HG02970 (cell line): ENCODE data around the gene ARMH3.

Source experiments
- ATAC-seq: cut with Tn5 transposase; IDR thresholded peaks from one replicate; pipeline ENCODE4 v1.9.1; 2021; ENCODE audit warnings: mild to moderate bottlenecking, moderate library complexity, moderate number of reproducible peaks; ENCODE audit not compliant: unreplicated experiment, low FRiP score

ARMH3 gene

DNA sequence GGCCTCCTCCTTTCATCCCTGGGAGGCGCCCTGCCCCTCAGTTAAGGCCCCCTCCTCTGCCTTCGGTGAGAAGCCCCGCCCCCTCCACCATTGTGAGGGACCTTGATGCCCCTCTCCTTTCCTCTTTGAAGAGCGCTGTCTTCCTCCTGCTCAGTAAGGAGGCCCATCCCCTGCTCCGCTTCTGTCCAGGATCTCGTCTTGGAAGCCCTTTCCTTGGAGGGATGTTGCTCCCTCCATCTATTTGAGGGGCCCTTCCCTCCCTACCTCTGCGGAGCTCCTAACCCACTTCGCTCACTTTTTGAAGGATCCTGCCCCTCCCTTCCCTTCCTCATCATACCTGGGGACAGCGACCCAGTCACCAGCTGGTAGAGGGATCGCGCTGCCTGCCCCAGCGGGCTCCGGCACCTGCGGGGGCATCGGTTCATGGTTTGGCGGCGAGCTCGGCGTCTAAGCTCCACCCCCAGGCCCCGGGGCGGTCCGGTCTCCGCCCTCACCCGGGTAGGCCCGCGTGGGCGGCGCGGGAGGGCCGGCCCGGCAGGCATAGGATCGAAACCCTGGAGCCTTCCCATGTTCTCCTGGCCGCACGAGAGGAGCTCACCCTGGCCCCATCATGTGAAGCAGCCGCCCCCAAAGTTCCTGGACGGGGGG, 216.4 kb downstream of the ARMH3 start:
- ATAC-seq, result no peak

DNA sequence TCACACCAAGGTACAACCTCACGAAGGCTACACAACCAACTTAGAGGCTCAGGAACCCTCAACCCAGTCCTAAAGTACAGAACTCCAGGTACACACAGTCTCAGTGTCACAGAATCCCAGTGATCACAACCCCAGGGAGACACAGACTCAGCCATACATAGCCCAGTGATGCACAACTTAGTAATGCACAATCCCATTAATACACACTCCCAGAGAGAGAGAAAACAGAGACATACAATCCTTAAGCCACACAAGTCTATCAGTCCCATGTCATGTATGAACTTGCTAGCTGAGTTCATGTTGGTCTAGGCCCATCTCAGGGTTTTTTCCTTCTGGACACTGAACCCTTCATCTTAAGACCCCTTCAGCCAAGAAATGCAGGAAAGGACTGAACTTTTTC, 217.0 kb downstream of the ARMH3 start:
- no peak for ATAC-seq

DNA sequence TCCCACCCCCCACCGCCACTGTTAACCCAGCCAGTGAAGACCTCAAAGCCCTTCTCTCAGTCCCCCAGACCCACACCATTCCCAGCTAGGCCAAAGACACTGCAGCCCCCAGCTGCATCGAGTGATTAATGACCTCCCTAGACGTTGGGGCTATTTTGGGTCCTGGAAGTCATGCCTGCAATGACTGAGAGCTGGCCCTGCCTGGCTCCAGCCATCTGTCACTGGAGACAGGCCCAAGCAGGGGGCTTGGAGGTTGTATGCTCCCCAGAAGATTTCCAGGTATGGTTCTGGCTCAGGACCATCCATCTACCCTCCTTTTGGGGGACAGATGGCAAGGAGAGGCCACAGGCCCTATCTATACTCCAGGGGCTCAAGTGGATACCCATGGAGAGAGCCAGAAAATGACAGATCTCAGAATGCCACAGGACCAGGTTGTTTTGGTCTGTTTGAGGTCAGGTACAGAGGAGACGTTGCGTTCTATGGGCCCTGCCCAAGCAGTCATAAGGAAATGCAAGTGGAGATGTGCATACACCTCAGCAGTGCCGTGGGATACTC, 217.5 kb downstream of the ARMH3 start:
- no peak for ATAC-seq

DNA sequence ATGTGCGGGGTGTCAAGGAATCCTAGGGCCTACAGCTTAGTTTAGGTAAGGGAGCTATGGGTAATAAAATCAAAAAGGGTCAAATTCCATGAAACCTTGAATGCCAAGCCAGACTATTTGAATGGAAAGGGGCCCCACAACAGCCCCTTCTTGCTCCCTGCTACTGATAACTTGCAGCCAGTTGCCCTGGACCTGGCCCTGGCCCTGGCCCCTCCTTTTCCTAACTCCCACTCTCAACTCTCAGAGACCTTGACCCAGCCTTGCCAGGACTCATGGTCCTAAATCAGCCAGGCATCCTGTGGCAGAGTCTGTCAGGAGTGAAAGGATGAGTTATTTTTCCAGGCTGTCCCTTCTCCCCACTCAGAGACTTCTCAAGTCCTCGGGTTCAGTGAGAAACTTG, 218.2 kb downstream of the ARMH3 start:
- ATAC-seq, result no peak

DNA sequence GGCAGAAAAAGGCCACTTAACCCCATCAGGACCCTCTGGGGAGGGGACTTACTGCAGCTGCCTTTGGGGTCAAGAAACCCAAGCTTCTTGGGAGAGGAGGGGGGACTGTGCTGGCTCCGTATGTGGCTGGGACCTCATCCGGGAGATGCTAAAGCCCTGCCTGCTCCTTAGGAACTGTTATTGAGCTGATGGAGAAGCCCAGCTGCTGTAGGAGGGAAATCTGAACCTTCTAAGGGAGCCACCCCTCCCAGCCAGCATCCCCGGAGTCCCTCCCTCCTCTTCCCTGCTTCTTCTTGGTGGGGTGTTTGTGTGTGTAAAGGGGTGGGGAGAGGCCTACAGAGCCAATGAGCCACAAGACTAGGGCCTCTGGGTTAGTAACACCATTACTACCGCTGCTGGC, 220.6 kb downstream of the ARMH3 start:
- no peak for ATAC-seq

DNA sequence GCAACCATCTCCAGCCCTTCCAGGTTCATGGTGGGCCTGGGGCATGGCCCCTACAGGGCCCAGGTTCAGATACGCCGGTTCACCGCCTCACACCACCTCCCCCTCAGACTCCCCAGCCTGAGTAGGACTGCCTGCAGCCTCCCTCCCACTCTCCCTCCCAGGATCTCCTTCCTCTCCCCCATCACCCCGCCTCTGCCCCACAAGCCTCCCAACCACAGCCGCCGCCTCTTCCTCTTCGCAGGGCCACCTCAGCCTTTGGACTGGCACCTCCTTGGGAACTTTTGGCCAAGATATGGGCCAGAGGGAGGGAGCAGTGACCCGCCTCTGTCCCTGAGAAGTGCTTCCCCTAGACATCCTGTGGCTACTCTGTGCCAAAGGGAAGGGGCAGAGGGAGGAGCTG, 221.6 kb downstream of the ARMH3 start:
- ATAC-seq, result no peak

DNA sequence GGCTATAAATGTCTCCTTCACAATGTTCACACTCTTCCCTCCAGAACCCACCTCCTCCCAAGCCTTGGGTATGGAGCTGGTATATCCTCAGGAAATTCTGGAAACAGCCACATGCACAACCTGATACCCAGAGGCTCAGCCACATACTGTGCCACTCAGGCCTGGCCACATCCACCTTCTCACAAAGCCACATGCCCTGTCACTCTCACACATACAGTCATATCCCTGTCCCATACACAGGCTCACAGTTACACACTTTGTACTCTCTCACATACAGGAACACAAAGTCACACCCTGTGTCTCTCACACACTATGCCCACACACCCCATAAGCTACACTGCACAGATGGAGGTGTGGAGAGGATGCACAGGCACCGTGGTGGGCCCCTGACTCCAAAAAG, 222.5 kb downstream of the ARMH3 start:
- no peak for ATAC-seq

DNA sequence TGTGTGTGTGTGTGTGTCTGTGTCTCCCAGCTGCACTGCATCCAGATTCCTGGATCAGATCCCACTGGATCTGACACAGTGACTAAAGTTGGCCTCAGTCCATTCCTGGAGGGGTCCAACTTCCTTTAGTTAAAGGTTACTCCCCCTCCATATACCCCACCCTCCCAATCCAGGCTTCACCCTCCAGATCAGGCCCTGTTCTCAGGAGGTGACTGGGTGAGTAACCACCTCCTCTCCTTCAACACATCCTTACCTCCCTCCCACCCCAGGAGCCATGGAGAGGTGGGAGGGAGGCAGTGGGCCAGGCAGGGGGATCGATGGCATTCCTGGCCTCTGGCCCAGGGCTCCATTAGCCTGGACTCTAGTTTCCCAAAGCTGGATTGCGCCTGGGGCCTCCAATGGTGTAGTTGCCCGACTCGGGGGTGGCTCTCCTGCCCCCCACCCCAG, 223.6 kb downstream of the ARMH3 start:
- no peak for ATAC-seq

DNA sequence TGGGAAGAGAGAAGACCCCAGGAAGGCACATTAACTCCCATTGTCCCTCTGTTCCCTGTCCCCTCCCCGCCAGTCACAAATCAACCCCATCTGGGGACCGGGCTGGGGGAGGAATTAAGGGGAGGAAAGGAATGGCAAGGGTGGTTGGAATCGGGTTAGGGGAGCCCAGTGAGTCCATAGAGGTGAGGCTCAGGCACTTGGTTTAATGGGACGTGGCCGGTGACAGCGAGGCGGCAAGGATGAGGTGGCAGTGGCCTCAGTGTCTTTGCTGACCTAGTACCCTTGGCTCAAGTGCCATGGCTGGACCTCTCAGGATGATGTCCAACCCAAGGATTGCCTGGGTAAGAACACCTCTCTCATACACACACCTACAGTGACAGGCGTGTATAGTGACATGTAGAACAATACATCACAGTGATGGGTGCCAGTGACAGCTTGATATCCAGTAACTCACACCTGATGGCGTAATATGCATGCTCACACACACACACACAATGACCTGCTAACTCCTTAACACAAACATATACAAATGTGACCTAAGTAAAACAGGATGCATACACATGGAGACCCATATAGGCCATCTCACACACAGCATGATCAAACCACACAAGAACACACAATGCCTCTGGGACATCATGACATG, 224.7 kb downstream of the ARMH3 start:
- ATAC-seq, result no peak

DNA sequence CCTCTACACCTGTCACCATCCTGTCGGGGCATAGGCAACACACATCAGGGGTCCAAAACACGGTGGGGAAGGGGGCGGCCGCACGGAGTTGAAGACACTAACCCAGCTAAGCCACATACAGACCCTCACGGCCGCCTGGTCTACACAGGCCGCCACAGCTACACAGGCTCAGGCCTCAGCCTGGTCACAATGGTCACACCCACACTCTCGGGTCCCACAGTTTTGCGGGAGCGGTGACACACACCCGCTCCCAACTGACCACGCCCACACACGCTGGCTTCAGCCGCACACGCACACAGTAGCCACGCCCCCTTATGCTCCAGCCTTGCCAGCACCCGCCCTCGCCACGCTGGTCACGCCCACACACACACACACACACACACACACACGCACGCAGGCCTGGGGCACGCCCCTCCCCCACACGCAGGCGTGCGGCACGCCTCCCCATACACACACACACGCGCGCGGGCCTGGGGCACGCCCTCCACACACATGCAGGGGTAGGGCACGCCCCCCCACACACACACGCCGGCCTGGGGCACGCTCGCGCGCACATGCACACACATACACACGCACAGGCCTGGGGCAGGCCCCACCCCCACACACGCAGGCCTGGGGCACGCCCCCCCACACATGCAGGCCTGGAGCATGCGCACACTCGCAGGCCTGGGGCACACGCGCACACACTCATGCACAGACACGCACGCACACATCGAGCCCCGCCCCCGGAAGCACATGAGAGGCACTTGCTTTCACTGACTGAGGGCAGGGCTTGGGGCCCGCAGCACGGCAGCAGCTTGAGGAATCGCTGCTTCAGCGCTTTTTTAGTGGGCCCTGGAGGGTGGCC, 225.4 kb downstream of the ARMH3 start:
- ATAC-seq, result peak; percentile 61

DNA sequence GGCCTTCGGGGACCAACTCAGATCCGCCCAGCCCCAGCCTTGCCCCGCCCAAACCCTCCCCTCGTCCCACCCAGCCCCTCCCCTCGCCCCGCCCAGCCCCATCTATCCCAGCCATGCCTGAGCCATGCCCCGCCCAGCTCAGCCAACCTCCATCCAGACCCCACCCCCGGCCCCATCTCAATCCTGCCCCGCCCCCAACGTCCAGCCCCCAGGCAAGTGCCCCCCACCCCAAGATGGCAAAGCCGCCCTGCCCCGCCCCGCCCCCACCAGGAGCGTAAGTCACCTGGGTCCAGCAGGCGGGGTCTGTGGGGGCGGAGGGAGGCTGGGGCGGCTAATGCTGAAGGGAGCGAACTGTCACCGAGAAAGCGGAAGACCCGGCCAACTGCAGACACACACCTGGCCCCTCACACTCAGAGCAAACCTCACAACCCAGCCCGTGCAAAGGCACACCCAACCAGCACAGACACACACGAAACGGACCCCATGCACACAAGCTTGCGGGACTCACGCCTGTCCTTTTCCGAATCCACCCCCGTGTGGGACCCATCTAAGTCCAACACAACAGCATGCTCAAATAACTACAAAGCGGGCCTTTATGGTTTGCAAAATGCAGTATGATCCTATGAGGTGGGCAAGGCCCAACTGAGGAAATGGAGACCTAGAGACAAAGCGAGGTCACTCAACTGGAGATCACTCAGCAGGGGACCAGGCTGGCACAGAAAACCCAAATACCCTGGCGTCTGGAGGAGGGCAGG, 226.2 kb downstream of the ARMH3 start:
- no peak for ATAC-seq

DNA sequence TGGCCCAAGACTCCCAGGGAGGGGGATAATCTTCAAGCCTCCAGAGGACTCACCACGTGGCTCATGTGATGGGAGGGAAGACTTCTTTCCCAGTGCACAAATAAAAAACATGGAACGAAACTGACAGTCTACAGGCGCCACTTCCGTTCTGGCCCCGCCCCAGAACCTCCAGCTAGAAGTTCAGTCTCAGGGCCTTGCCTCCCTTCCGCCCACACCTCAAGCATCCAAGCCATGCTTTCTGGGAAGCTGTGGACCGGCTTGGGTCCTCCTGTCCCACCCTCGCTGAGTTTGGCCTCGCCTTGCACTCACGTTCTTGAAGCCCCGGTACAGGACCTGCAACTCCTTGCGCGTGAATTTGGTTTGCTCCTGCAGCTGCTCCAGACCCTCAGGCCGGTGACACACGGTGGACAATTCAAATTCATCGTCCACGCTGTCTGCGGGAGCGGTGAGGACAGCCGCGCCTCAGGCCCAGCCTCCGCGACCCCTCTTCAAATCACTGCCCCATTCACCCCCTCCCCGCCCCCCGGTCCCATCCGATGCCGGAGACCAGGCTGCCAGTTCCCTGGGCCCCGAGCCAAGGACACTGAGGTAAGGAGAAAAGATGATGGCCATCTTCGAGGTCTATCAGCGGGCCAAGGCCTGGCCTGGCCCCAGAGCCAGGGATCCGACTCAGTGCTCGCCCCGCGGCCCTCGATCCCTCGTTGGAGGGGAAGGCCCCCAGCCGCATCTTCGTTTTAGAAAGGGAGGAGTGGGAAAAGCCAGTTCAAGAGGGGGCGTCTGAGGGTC, 227.0 kb downstream of the ARMH3 start:
- no peak for ATAC-seq

DNA sequence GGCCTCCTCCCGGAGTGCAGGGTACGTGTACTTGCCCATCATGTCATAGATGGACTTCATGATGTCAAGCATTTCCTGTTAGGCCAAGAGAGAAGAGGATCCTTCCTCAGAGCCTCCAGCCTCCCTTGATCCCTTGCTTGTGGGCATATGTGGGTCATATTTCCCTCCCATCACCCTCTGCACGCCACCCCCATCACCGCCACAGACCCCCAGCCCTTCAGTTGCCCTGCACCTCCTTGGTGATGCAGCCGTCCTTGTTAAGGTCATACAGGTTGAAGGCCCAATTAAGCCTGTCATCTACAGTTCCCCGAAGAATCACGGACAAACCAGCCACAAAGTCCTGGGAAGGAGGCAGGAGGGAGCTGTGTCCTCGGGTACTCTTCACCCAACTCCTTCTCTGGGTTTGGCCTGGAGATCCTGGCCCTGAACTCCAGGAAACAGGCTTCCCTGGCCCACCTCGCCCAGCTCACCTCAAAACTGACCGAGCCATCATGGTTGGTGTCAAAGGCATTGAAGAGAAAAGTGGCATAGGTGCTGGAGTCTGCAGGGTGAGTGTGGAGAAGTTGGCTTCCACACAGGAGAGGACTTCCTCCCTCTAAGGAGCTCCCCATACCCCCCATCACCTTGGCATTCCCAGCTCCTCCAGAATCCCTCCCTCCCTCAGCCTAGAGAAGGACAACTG, 227.9 kb downstream of the ARMH3 start:
- no peak for ATAC-seq

DNA sequence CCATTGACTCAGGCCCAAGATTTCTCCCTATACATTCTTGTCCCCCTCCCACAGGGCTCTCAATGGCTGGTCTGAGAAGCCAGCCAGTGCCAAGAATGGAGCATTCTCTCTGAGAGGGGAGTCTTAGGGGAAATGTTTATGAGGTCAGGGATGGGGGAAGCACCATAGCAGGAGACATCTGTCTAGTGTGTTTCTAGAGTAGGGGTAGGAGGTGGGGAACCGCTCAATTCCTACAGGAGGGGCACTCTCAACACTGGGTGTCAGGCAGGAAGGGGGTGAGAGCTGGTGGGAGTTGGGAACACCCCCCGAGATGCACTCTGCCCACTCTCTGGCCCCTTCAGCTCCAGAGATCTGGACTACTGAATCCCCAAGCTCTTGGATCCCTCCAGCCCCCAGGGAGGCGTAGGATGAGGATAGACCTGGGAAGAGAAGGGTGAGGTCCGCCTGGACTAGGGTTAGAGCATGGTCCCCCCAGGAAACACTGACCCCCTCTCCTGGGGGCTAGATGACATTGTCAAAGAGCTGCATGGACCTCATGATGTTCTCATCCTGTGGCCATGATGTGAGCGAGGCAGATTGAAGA, 229.0 kb downstream of the ARMH3 start:
- ATAC-seq, result no peak

DNA sequence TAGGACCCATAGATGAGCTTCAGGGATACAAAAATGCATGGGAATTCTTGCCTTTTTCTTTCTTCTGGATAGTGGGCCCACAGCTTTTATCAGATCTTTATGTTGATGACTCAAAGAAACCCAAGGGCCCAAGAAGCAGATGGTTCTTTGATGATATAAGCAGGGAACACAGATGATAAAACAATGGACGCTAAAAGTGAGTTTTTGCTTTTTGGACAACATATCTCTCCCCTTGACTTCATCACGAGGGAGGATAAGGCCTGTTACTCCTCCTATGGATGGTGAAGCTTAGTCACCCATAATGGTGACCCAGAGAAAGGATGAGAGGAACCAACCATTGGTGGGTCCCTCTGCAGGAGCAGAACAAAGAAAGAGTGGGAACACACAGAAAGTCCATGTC, 231.2 kb downstream of the ARMH3 start:
- no peak for ATAC-seq

DNA sequence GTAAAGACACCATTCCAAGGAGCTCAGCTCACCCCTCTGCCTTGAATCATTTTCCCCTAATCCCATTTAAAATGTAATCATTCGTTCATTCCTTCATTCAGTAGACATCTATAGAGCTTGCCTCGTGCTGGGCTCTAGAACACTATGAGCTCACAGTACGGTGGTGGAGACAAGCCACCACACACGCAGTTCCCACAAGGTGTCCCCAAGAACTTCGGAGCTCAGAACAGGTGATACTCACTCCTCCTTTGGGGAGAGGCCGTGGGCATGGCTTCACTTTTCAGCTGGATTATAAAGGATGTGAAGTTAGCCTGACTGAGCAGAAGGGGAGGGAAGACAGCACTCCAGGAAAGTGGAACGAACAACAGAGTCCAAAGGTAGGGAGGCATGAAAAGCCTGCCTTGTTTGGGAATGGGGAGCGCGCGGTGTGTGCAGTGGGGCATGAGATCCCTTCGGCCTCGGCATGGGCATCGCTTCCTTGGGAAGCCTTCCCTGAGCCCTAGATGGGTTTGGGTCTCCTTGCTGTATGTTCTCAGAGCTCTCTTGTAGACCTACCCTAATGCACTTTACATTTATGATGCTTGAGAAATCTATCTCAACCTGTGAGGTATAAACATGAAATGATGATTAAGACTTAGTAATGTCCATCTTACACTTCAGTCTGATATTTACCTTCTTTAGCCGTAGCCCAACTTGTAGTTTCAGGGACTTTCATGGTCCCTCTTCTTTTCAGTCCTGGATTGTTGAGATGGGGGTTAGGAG, 236.9 kb downstream of the ARMH3 start:
- ATAC-seq, result peak; percentile 1

DNA sequence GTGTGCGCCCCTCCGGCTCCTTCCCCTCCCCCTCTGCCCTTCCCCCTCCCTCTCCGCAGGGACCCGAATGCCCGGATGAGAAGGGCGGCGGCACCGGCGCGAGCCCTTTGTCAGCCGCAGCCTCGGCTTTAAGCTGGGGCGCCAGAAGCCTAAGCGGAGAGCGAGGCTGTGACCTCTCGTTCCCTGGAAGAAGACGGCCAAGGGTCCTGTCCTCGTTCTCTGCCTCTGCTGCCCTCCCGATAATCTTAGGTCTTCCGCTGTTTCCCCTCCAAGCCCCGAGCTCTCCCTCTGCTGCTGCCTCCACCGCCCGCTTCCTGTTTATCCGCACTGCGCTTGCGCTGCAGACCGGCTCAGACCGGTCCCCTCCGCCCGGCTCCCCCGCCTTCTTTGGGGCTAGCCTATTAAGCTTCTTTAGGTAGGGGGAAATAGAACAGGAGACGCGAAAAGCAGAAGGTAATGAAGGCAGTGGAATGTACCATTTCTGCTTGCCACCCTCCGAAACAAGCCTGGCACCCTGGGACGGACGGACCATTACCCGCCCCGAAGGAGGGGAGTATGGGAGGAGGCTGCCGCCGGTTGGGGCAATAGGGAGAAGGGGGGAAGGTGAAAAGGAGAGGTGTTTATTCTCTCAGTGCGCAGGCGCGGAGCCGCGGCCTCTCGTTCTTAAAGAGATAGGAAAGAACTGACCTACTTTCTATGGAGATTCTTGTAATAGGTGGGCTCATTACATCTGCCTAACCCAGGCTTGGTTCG, 237.7 kb downstream of the ARMH3 start, which contains the start of gene OGA:
Gene OGA, minus strand, starts transcription at position 326 of the 753 bp plus-strand sequence. CDS start 422 bp downstream, outside the sequence.
- ATAC-seq, result peak; percentile 87
